HG02678 (cell line): Measurements from ENCODE around the gene SMOC1.
"Not testable (repeated sequence)": the region's sequence is repeated elsewhere in the genome, so short reads cannot be mapped to it uniquely, and the experiment has no call there.

Experiments used
- ATAC-seq: cut with Tn5 transposase; IDR thresholded peaks from one replicate; pipeline ENCODE4 v1.9.1; 2021; ENCODE audit warnings: mild to moderate bottlenecking, moderate library complexity; ENCODE audit not compliant: unreplicated experiment

The SMOC1 gene

DNA sequence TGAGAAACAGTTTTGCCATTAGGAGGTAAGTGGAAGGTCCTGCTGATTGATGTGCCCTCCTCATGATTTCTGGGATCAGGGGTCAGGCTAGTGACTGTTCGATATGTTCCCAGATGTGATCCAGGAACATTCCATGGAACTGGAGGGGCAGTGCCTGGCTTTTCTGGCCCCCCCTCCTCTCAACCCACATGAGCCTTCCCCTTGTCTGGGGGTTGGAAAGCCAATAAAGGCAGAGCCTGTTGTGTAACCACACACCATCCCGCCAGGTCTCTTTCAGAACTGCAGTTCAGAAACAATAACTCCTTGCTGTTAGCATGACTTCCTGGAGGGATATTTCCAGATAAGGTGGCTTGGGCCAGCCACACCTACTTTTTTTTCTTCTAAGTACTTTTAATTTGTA lies 17.8 kb downstream of the SMOC1 start:
- ATAC-seq = no peak

DNA sequence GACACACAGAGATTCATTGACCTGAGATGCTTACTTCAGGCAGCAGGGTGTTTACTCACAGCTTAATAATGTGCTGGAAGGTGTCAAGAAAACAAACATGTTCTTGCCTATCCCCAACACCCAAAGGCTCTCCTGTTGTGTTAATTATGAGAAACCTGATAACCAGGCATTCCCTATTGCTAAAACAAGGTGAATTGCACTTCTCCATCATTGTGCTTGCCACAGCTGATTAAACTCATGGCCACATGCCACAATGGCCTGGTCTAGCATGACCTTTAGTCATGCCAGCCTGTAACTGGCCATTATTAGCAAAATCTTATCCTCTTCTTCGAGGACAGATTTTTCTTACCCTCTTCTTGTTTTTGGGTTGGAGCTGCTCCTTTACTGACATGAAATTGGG lies 21.4 kb downstream of the SMOC1 start:
- ATAC-seq = no peak

GRCh38 chr14:69901113-69901951 lies 22.1 kb downstream of the SMOC1 start:
- ATAC-seq = no peak

DNA sequence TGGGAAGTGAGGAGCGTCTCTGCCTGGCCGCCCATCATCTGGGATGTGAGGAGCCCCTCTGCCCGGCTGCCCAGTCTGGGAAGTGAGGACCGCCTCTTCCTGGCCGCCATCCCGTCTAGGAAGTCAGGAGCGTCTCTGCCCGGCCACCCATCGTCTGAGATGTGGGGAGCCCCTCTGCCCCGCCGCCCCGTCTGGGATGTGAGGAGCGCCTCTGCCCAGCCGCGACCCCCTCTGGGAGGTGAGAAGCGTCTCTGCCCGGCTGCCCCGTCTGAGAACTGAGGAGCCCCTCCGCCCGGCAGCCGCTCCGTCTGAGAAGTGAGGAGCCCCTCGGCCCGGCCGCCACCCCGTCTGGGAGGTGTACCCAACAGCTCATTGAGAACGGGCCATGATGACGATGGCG lies 23.8 kb downstream of the SMOC1 start:
- not testable (repeated sequence) for ATAC-seq

DNA sequence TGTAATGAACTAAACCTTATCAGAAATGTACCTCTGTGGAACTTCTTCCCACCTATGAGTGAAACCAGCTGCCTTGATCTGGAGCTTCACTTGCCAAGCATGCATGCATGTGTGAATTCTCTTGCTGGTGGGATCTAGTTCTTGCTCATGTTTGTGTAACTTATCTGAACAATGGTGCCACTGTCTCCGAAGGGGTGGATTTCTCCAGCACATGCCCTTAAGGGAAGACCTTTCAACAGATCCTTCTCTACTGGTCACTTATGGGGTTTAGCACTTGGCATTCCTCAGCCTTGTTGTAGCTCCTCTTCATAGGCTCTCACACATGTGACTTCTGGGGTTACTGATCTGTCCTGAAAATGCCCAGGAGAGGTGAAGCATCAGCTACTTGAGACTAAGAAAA lies 25.0 kb downstream of the SMOC1 start:
- no peak for ATAC-seq

DNA sequence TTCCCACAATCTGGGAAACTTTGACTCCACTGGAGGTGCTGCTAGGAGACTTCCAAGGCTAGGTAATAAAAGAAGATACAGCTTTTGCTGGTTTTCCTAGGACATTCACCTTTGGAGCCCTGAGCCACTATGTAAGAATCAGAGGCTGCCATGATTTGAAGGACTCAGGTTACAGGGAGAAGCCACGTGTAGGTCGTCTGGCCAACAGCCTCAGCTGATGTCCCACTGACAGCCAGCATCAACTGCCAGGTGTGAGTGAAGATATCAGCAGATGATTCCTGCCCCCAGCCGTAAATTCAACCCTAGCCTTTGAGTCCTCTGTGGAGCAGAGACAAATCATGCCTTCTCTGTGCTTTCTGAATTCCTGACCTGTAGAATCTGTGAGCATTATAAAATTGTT lies 27.0 kb downstream of the SMOC1 start:
- ATAC-seq = no peak

DNA sequence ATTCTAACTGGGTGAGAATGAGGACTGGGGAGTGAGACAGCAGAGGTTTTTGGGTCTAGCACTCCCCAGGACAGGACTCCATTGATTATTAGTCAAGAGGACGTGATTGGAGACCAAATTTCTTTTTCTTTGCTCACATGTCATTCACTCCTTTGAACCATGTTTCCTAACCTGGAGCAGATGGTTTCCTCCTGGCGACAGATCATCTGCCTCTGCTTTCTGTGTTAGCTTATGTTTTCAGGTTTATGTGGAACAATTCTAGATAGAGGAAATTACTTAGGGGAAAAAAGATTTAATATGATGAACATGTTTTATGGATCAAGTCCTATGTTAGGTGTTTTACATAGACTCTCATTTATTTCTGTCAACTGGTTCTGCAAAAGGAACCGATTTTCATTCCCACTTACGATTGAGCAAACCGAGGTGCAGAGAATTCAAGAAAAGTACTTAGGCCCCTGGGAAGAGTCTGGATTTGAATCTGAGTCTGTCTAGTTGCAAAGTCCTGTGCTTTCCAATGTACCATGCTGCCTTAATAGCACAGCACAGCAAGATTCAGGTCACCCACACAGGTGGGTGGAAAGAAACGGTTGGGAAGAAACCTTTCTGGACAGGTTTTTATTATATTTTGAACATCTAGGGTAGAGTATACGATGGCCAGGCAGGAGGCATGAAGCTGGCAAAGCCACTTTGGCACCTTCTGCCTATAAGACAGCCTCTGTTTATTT lies 30.8 kb downstream of the SMOC1 start:
- no peak for ATAC-seq

- ATAC-seq = no peak
Observed at GRCh38 chr14:69910871-69911270, 31.7 kb downstream of the SMOC1 start.

DNA sequence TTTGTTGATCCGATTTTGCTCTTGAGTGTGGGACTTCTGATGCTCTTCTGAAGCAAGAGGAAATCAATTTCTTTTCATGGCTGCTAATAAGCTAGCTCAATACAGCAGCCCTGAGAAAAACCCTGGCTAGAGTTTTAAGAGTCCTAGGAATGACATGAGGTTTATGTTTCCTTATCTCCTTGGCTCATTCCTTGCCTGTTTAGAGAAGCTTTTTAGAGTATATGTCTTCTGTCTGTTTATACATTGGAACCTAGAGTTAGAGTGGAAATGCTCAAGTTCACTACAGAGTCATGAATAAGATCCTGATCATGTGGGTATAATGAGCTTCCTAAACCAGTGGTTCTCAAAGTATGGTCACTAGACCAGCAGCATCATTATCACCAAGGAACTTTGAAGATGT lies 34.5 kb downstream of the SMOC1 start:
- ATAC-seq = no peak

DNA sequence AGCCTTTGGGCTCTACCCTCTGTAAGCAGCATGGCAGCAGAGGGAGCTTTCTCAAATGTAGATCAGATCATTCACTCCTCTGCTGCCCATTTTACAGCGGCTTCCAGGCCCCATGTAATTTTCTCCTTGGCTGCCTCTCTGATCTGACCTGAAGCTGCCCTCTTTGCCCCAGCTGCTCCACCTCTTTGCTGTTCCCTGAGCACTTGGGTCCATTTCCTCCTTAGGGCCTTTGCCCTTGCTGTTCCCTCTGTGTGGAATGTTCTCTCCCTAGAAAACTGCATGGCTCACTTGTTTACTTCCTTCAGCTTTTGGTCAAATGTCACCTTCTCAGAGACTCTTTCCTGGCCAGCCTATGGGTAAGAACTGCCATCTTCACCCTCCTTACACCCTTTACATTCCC lies 37.2 kb downstream of the SMOC1 start:
- no peak for ATAC-seq

GRCh38 chr14:69917287-69917686 lies 38.1 kb downstream of the SMOC1 start:
- no peak for ATAC-seq

DNA sequence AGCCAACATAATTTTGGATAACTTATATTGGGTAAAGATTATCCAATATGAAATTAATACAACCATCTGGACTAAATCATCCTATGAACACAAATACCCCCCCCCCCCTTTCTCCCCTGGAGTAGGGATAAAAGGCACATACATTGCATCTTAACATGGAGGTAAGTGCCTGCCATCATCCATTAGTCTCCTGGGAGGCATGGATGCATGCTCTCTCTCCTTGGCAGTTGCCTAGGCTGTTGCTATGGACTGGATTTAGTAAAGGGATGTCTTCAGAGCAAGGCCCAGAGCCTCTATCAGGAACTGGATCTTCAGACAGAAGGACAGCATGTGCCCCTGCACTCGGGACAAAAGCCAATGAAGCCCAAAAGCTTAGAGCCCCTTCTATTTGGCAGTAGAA lies 40.6 kb downstream of the SMOC1 start:
- ATAC-seq = no peak

DNA sequence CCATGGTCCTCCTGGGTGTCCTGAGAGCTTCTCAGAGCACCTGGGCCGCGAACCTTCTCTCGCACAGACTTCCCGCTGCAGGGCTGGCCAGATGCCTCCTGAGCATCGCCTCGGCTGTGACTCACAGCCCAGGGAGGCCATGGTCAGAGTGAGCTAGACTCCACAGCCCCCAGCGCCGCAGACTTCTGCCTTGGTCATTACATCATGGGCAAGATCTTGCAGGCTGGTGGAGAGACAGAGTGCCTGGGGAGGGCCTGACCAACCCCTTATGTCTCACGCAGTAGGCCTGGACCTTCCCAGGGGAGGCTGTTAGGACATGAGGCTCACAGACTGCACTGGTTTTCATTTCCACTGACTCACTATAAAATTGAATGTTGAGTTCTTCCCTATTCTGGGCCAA lies 41.8 kb downstream of the SMOC1 start:
- no peak for ATAC-seq

DNA sequence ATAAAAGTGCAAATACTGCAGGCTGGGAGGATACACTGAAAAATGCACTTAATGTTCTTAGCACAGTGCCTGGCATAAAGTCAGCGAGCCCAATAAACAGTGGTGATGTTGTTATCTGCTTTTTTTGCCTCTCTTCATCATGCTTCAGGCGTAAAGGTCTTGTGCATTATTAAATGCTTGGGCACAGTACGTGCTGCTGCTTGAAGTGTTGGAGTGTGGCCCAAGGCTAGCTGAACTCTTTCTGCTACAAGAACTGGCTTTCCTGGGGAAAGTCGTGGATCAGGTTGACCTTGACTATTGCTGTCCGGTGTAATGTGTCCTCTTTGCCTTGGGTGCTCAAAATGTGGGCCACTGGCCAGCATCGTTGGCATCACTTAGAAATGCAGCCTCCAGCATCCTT lies 43.0 kb downstream of the SMOC1 start:
- no peak for ATAC-seq

- ATAC-seq = no peak
Observed at GRCh38 chr14:69924201-69924600, 45.0 kb downstream of the SMOC1 start.

- ATAC-seq = no peak
Observed at GRCh38 chr14:69928111-69928523, 48.9 kb downstream of the SMOC1 start.

- ATAC-seq = no peak
Observed at GRCh38 chr14:69930780-69931379, 51.7 kb downstream of the SMOC1 start.

DNA sequence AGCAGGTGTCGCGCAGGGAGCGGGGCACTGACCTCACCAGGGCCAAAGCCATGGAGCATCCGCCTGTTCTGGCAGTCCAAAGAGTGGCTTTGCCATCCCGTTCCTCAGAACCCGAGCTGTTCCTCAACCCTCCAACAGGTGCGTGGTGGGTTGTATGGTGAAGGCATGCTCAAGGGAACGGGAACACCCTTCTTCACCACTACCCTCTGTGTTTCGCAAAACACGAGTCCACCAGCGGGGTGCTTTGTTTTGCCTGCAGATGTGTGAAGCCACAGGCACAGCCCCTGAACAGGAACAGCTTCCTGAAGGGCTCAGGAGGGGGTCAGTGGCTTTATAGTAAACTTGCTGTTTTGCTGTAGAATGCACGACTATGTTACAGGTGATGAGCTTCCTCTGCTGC lies 52.7 kb downstream of the SMOC1 start:
- no peak for ATAC-seq

GRCh38 chr14:69932391-69932790 lies 53.2 kb downstream of the SMOC1 start:
- no peak for ATAC-seq

DNA sequence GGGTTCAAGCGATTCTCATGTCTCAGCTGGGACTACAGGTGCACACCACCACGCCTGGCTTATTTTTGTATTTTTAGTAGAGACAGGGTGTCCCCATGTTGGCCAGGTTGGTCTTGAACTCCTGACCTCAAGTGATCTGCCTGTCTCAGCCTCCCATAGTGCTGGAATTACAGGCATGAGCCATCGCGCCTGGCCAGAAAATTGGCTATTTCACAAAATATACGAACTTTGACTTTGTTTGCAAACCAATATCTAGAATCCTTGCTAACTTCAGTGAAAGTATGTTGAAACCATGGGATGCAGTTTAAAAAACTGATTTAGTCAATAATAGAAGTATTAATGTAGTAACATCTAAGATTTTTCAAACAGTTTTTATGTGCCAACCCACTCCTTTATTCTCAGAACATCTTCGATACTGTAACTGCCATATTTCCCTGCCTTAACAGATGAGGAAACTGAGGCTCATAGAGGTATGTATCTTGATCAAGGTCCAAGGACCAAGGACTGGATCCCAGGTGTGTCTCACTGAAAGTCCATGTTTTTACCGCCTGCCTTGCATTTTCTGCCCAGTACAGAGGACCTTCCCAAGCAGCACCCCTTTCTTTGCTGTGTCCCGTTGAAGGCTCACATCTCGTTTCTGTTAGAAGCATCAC lies 54.5 kb downstream of the SMOC1 start:
- ATAC-seq = no peak

GRCh38 chr14:69937367-69938081 lies 58.3 kb downstream of the SMOC1 start:
- ATAC-seq = no peak
